ENCODE results near the gene KLRC3. TPM values are rescaled to one million over a fixed set of nuclear protein-coding genes. Genes with fewer than 3 reads are reported as not detected.
"Not testable (repeated sequence)": the region's sequence is repeated elsewhere in the genome, so short reads cannot be mapped to it uniquely, and the experiment has no call there.

KLRC3 gene
- total RNA-seq, 4 donors from 2014 or later: not detected

DNA sequence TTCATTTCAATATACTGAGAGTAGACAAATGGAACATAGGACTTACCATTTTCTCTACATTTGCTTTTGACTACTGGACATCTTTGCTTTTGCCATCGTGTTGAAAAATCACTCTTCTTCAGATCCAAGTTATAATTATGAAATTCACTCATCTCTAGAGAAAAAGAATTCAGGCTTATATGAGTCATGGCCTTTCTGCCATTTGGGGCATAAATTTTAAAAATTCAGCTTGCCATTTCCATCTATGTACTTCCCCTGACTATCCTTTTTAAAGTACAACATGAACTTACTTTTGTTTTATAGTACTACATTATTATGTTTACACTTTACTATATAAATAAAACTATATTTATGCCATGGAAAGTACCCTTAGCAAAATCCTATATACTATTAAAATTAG, 33.5 kb downstream of the KLRC3 start:
- intact Hi-C loops (cut with DNase I; ENCODE audit: low total_unique reads) (no loop called here), in situ Hi-C loops (cut with MboI; ENCODE audit: low pct_ligation_motif_present in 1 of 4, low pct_unique_long_range_greater_than_20kb in 1 of 4, low sequenced_read_pairs in 3 of 4) (no loop called here)
- Histone ChIP-seq H3K4me1 (peaks cover 0 to 8% (median 0%) of the 10 kb centered on the region in 4 donors), H3K27ac (no peak overlapping the region), H3K27me3 (no peaks in the 10 kb centered on the region), H3K4me3 (no peak overlapping the region), H3K36me3 (no peaks in the 10 kb centered on the region), H3K9me3 (peaks cover 0 to 5% of the 10 kb centered on the region in 2 donors)
- DNase-seq: no peak
- TF ChIP-seq EP300 (IDR thresholded peaks at IDR 0.05; ENCODE audit: low read depth) (no peak), POLR2A (IDR thresholded peaks at IDR 0.05) (no peak), POLR2AphosphoS5 (IDR thresholded peaks at IDR 0.05) (no peak)
- TF ChIP-seq, protein P1, sequence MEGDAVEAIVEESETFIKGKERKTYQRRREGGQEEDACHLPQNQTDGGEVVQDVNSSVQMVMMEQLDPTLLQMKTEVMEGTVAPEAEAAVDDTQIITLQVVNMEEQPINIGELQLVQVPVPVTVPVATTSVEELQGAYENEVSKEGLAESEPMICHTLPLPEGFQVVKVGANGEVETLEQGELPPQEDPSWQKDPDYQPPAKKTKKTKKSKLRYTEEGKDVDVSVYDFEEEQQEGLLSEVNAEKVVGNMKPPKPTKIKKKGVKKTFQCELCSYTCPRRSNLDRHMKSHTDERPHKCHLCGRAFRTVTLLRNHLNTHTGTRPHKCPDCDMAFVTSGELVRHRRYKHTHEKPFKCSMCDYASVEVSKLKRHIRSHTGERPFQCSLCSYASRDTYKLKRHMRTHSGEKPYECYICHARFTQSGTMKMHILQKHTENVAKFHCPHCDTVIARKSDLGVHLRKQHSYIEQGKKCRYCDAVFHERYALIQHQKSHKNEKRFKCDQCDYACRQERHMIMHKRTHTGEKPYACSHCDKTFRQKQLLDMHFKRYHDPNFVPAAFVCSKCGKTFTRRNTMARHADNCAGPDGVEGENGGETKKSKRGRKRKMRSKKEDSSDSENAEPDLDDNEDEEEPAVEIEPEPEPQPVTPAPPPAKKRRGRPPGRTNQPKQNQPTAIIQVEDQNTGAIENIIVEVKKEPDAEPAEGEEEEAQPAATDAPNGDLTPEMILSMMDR (IDR thresholded peaks at IDR 0.05): no peak
- WGBS, 2 donors (ENCODE audit: low coverage in 1 of 2): 71 to 73% methylated on average over 1 of the region's 1 CpG

- 35 to 37% methylated on average over 2 of the region's 2 CpGs for WGBS, 2 donors (ENCODE audit: low coverage in 1 of 2)
- Histone ChIP-seq H3K36me3 (no peaks in the 10 kb centered on the region), H3K4me1 (peaks cover 0 to 6% (median 0%) of the 10 kb centered on the region in 4 donors), H3K27me3 (no peaks in the 10 kb centered on the region), H3K9me3 (peaks cover 0 to 5% of the 10 kb centered on the region in 2 donors), H3K4me3 (no peak overlapping the region), H3K27ac (peak overlapping the region in 1 of 4 donors; percentile 11)
- TF ChIP-seq, protein P1 (IDR thresholded peaks at IDR 0.05): no peak
- no peak for TF ChIP-seq EP300 (IDR thresholded peaks at IDR 0.05; ENCODE audit: low read depth)
- no peak for TF ChIP-seq POLR2AphosphoS5 (IDR thresholded peaks at IDR 0.05)
- no peak for TF ChIP-seq POLR2A (IDR thresholded peaks at IDR 0.05)
- intact Hi-C loops (cut with DNase I; ENCODE audit: low total_unique reads) (no loop called here), in situ Hi-C loops (cut with MboI; ENCODE audit: low pct_ligation_motif_present in 1 of 4, low pct_unique_long_range_greater_than_20kb in 1 of 4, low sequenced_read_pairs in 3 of 4) (no loop called here)
- no peak for DNase-seq
Observed at GRCh38 chr12:10385166-10385613, 35.2 kb downstream of the KLRC3 start.

GRCh38 chr12:10384191-10384590, 36.2 kb downstream of the KLRC3 start:
- no peaks in the 10 kb centered on the region for H3K36me3 ChIP-seq

GRCh38 chr12:10381928-10382628, 38.3 kb downstream of the KLRC3 start:
- Histone ChIP-seq H3K4me1 (peaks cover 0 to 6% (median 0%) of the 10 kb centered on the region in 4 donors), H3K27me3 (no peaks in the 10 kb centered on the region), H3K4me3 (no peak overlapping the region), H3K9me3 (peaks cover 0 to 5% of the 10 kb centered on the region in 2 donors), H3K36me3 (no peaks in the 10 kb centered on the region), H3K27ac (peak overlapping the region in 1 of 4 donors; percentile 1)
- in situ Hi-C loops (cut with MboI; ENCODE audit: low pct_ligation_motif_present in 1 of 4, low pct_unique_long_range_greater_than_20kb in 1 of 4, low sequenced_read_pairs in 3 of 4) (no loop called here), intact Hi-C loops (cut with DNase I; ENCODE audit: low total_unique reads) (no loop called here)
- WGBS, 2 donors (ENCODE audit: low coverage in 1 of 2): 94 to 96% methylated on average over 3 to 4 of the region's 4 CpGs
- DNase-seq: no peak
- TF ChIP-seq POLR2AphosphoS5 (IDR thresholded peaks at IDR 0.05) (no peak), POLR2A (IDR thresholded peaks at IDR 0.05) (no peak), EP300 (IDR thresholded peaks at IDR 0.05; ENCODE audit: low read depth) (no peak)
- TF ChIP-seq, protein P1 (IDR thresholded peaks at IDR 0.05): no peak

More at GRCh38 chr12:10384191-10384590, 36.2 kb downstream of the KLRC3 start:
- H3K4me3 ChIP-seq: no peak overlapping the region
- DNase-seq: no peak
- in situ Hi-C loops (cut with MboI; ENCODE audit: low pct_ligation_motif_present in 1 of 4, low pct_unique_long_range_greater_than_20kb in 1 of 4, low sequenced_read_pairs in 3 of 4) (no loop called here), intact Hi-C loops (cut with DNase I; ENCODE audit: low total_unique reads) (no loop called here)
- 83 to 89% methylated on average over 3 of the region's 3 CpGs for WGBS, 2 donors (ENCODE audit: low coverage in 1 of 2)
- peaks cover 0 to 6% (median 0%) of the 10 kb centered on the region in 4 donors for H3K4me1 ChIP-seq
- H3K9me3 ChIP-seq: peaks cover 0 to 5% of the 10 kb centered on the region in 2 donors
- TF ChIP-seq, protein P1 (IDR thresholded peaks at IDR 0.05): no peak
- no peak for TF ChIP-seq POLR2AphosphoS5 (IDR thresholded peaks at IDR 0.05)
- no peak for TF ChIP-seq EP300 (IDR thresholded peaks at IDR 0.05; ENCODE audit: low read depth)
- TF ChIP-seq POLR2A (IDR thresholded peaks at IDR 0.05): no peak
- no peak overlapping the region for H3K27ac ChIP-seq
- no peaks in the 10 kb centered on the region for H3K27me3 ChIP-seq

- in situ Hi-C loops (cut with MboI; ENCODE audit: low pct_ligation_motif_present in 1 of 4, low pct_unique_long_range_greater_than_20kb in 1 of 4, low sequenced_read_pairs in 3 of 4); H3K27me3 ChIP-seq; DNase-seq; H3K9me3 ChIP-seq; intact Hi-C loops (cut with DNase I; ENCODE audit: low total_unique reads); H3K4me1 ChIP-seq; H3K27ac ChIP-seq; H3K4me3 ChIP-seq; H3K36me3 ChIP-seq: not testable (repeated sequence)
- 82 to 100% methylated on average over 1 to 2 of the region's 2 CpGs for WGBS, 2 donors (ENCODE audit: low coverage in 1 of 2)
Observed at GRCh38 chr12:10378737-10379136, 41.7 kb downstream of the KLRC3 start.

Data from transverse colon (tissue), 4 donors.